Sigmoid colon (tissue), 7 donors: ENCODE measurements around the gene SF3A1. TPM values are rescaled to one million over a fixed set of nuclear protein-coding genes. Genes with fewer than 3 reads are reported as not detected.
A peak's percentile ranks its signal among the peaks of the same experiment; 100 is the strongest.

ENCODE experiments used
- DNase-seq: peaks from one replicate; pipeline ENCODE4 v3.0.0-alpha.2; 2019
- H3K27ac ChIP-seq, 4 donors: fragments of 200-600 bp; sonication (generic); one replicate each; pipeline ENCODE4 v1.5.1; 2016 to 2019; ENCODE audit warnings: mild to moderate bottlenecking in 1 of 4
- H3K27me3 ChIP-seq, 3 donors: fragments of 200-600 bp; sonication (generic); one replicate each; pipeline ENCODE4 v1.5.1; 2019; ENCODE audit warnings: mild to moderate bottlenecking in 1 of 3
- H3K36me3 ChIP-seq, 4 donors: fragments of 200-600 bp; sonication (generic); one replicate each; pipeline ENCODE4 v1.5.1; 2016 to 2019
- H3K4me1 ChIP-seq, 4 donors: fragments of 200-600 bp; sonication (generic); one replicate each; pipeline ENCODE4 v1.5.1; 2017 to 2019
- H3K4me3 ChIP-seq, 4 donors: fragments of 200-600 bp; sonication (generic); one replicate each; pipeline ENCODE4 v1.5.1; 2017 to 2019; ENCODE audit warnings: mild to moderate bottlenecking in 2 of 4, moderate library complexity in 1 of 4
- H3K9me3 ChIP-seq, 4 donors: fragments of 200-600 bp in 3 of 4; sonication (generic) in 3 of 4; one replicate each; pipeline versions ENCODE4 v1.5.1 to v1.6.1; 2013 to 2019
- CTCF ChIP-seq, 4 experiments: fragments of 450-650 bp in 3 of 4; fragments of 200-600 bp in 1 of 4; IDR thresholded peaks; one replicate each; pipeline ENCODE4 v1.5.1; 2016 to 2019; ENCODE audit warnings: antibody characterized with exemption in 4 of 4, mild to moderate bottlenecking in 3 of 4, moderate library complexity in 2 of 4
- EP300 ChIP-seq, 4 donors: sonication (generic); formaldehyde crosslinking; IDR thresholded peaks; one replicate each; pipeline ENCODE4 v1.6.1; 2017; ENCODE audit warnings: antibody characterized with exemption in 4 of 4
- POLR2A ChIP-seq, 2 donors: fragments of 450-650 bp; IDR thresholded peaks; one replicate each; pipeline ENCODE4 v1.6.1; 2016; ENCODE audit warnings: antibody characterized with exemption in 2 of 2, mild to moderate bottlenecking in 2 of 2, moderate library complexity in 2 of 2
- POLR2AphosphoS5 ChIP-seq, 4 donors: sonication (generic); formaldehyde crosslinking; IDR thresholded peaks; one replicate each; pipeline ENCODE4 v1.6.1; 2017; ENCODE audit warnings: antibody characterized with exemption in 4 of 4
- WGBS, 2 donors: extraction: QIAGEN DNeasy Blood & Tissue Kit; methylation state at CpG; one replicate each; pipeline ENCODE4 v1.1.7; 2013; 5-methylcytosine and 5-hydroxymethylcytosine counted together
- intact Hi-C: fragments of 100-400 bp; cut with DNase I; formaldehyde crosslinking; loops from one replicate; pipeline ENCODE4 v1.15.1; 2023
- polyA plus RNA-seq, 3 donors: library from polyadenylated mRNA; stranded (reverse); fragments of 200-250 nt; gene quantifications; one replicate each; pipeline ENCODE4 v1.2.3, GENCODE V29; 2013
- total RNA-seq, 4 donors: library from RNA; depleted of rRNA; stranded (reverse); fragments of >200 nt; gene quantifications; one replicate each; pipeline ENCODE4 v1.1.0, GENCODE V29; 2016
- donor health status: healthy with polysubstance abuse.
- donor health status: Bipolar disorder and iron deficiency.
- donor health status: healthy.

The SF3A1 gene
- total and polyA plus RNA-seq, 7 donors, result 17.4 to 61.5 (median 25.7) TPM

- Histone ChIP-seq H3K4me1 (peaks cover 4 to 100% (median 100%) of the 10 kb centered on the region in 4 donors), H3K9me3 (no peaks in the 10 kb centered on the region), H3K27ac (peak overlapping the region; percentile 82 to 89 (median 88)), H3K36me3 (peaks cover 0 to 9% (median 0%) of the 10 kb centered on the region in 4 donors), H3K27me3 (no peaks in the 10 kb centered on the region), H3K4me3 (no peak overlapping the region)
- no peak for DNase-seq
- TF ChIP-seq POLR2AphosphoS5 (IDR thresholded peaks at IDR 0.05) (no peak), POLR2A (IDR thresholded peaks at IDR 0.05) (no peak), EP300 (IDR thresholded peaks at IDR 0.05) (no peak), CTCF (IDR thresholded peaks at IDR 0.05) (no peak)
- intact Hi-C loops, result no loop called here
- 74 to 80% methylated on average over 2 of the region's 2 CpGs for WGBS, 2 donors
These were observed 48.6 kb downstream of the SF3A1 start for GRCh38 chr22:30308093-30308492.

- no peak for DNase-seq
- Histone ChIP-seq H3K4me3 (no peak overlapping the region), H3K27me3 (no peaks in the 10 kb centered on the region), H3K36me3 (peaks cover 0 to 13% (median 0%) of the 10 kb centered on the region in 4 donors), H3K27ac (peak overlapping the region; percentile 82 to 89 (median 88)), H3K9me3 (no peaks in the 10 kb centered on the region), H3K4me1 (peaks cover 4 to 100% (median 100%) of the 10 kb centered on the region in 4 donors)
- 67 to 91% methylated on average over 4 of the region's 4 CpGs for WGBS, 2 donors
- intact Hi-C loops, result no loop called here
- TF ChIP-seq POLR2AphosphoS5 (IDR thresholded peaks at IDR 0.05), result no peak
- TF ChIP-seq EP300 (IDR thresholded peaks at IDR 0.05), result no peak
- TF ChIP-seq POLR2A (IDR thresholded peaks at IDR 0.05), result no peak
- no peak for TF ChIP-seq CTCF (IDR thresholded peaks at IDR 0.05)
These were observed 49.6 kb downstream of the SF3A1 start for GRCh38 chr22:30307041-30307574.

- Histone ChIP-seq H3K27me3 (no peaks in the 10 kb centered on the region), H3K27ac (peak overlapping the region; percentile 82 to 89 (median 88)), H3K4me3 (no peak overlapping the region), H3K9me3 (no peaks in the 10 kb centered on the region), H3K4me1 (peaks cover 4 to 100% (median 100%) of the 10 kb centered on the region in 4 donors), H3K36me3 (peaks cover 0 to 16% (median 0%) of the 10 kb centered on the region in 4 donors)
- WGBS, 2 donors, result 55 to 93% methylated on average over 1 of the region's 1 CpG
- DNase-seq, result no peak
- intact Hi-C loops, result no loop called here
- TF ChIP-seq POLR2A (IDR thresholded peaks at IDR 0.05), result no peak
- no peak for TF ChIP-seq EP300 (IDR thresholded peaks at IDR 0.05)
These were observed 50.1 kb downstream of the SF3A1 start for GRCh38 chr22:30306627-30307011.

GRCh38 chr22:30305906-30306626 lies 50.6 kb downstream of the SF3A1 start:
- Histone ChIP-seq H3K27ac (peak overlapping the region; percentile 82 to 89 (median 88)), H3K4me1 (peaks cover 4 to 100% (median 98%) of the 10 kb centered on the region in 4 donors), H3K27me3 (no peaks in the 10 kb centered on the region), H3K36me3 (peaks cover 0 to 21% (median 0%) of the 10 kb centered on the region in 4 donors), H3K4me3 (no peak overlapping the region), H3K9me3 (no peaks in the 10 kb centered on the region)
- WGBS, 2 donors, result 13 to 28% methylated on average over 3 of the region's 3 CpGs
- intact Hi-C loops, result no loop called here
- DNase-seq, result no peak
- no peak for TF ChIP-seq EP300 (IDR thresholded peaks at IDR 0.05)
- no peak for TF ChIP-seq POLR2A (IDR thresholded peaks at IDR 0.05)

GRCh38 chr22:30305519-30305905 lies 51.2 kb downstream of the SF3A1 start:
- no peak overlapping the region for H3K4me3 ChIP-seq

More at GRCh38 chr22:30305519-30305905, 51.2 kb downstream of the SF3A1 start:
- Histone ChIP-seq H3K27me3 (no peaks in the 10 kb centered on the region), H3K4me1 (peaks cover 4 to 100% (median 93%) of the 10 kb centered on the region in 4 donors), H3K27ac (peak overlapping the region; percentile 82 to 89 (median 88)), H3K36me3 (peaks cover 0 to 26% (median 0%) of the 10 kb centered on the region in 4 donors), H3K9me3 (no peaks in the 10 kb centered on the region)
- DNase-seq, result peak; percentile 87
- TF ChIP-seq POLR2A (IDR thresholded peaks at IDR 0.05) (no peak), EP300 (IDR thresholded peaks at IDR 0.05) (no peak), POLR2AphosphoS5 (IDR thresholded peaks at IDR 0.05) (peak in 3 of 4 donors; percentile 36 to 54 (median 46))
- intact Hi-C loops, result no loop called here
- 5 to 9% methylated on average over 4 of the region's 4 CpGs for WGBS, 2 donors
